Activated CD8-positive, alpha-beta T cell treated with anti-CD3 and anti-CD28 coated beads for 36 hours (primary cell): ENCODE results near the gene ECE2. TPM values are rescaled to one million over a fixed set of nuclear protein-coding genes. Genes with fewer than 3 reads are reported as not detected.
"Not testable (repeated sequence)": the region's sequence is repeated elsewhere in the genome, so short reads cannot be mapped to it uniquely, and the experiment has no call there.

ENCODE experiments used
- ATAC-seq: fragments of 200-7000 bp; cut with Tn5 transposase; one replicate; pipeline ENCODE4 v1.10.0; 2021; ENCODE audit warnings: mild to moderate bottlenecking, moderate library complexity
- CTCF ChIA-PET: fragments of 350-600 bp; sonication (Branson Sonifier 250); formaldehyde crosslinking; loops from one replicate; lab custom pipeline; 2021; ENCODE audit warnings: antibody characterized with exemption; lab: Charles Lee
- POLR2A ChIA-PET: fragments of 350-600 bp; sonication (Branson Sonifier 250); formaldehyde crosslinking; loops from one replicate; lab custom pipeline; 2021; ENCODE audit warnings: antibody characterized with exemption; lab: Charles Lee
- DNase-seq: peaks from one replicate; pipeline ENCODE4 v3.0.0-alpha.2; 2020
- H3K27ac Mint-ChIP-seq: one replicate; pipeline ENCODE4 v1.8.0; 2021; ENCODE audit warnings: mild to moderate bottlenecking, mixed read lengths
- H3K27me3 Mint-ChIP-seq: one replicate; pipeline ENCODE4 v1.8.0; 2021; ENCODE audit warnings: mixed read lengths
- H3K36me3 Mint-ChIP-seq: one replicate; pipeline ENCODE4 v1.8.0; 2021; ENCODE audit warnings: low read depth, mixed read lengths
- H3K4me1 Mint-ChIP-seq: one replicate; pipeline ENCODE4 v1.8.0; 2021; ENCODE audit warnings: low read depth, mixed read lengths
- H3K4me3 Mint-ChIP-seq: one replicate; pipeline ENCODE4 v1.8.0; 2021; ENCODE audit warnings: mild to moderate bottlenecking, moderate library complexity, mixed read lengths
- H3K9me3 Mint-ChIP-seq: one replicate; pipeline ENCODE4 v1.8.0; 2021; ENCODE audit warnings: mixed read lengths
- CTCF ChIP-seq: fragments of 200-600 bp; IDR thresholded peaks from one replicate; pipeline ENCODE4 v1.8.0; 2022; ENCODE audit warnings: antibody characterized with exemption, mild to moderate bottlenecking
- intact Hi-C: fragments of 100-400 bp; cut with micrococcal nuclease; formaldehyde crosslinking; loops from one replicate; pipeline ENCODE4 v1.10.0; 2022
- total RNA-seq, 2 experiments: library from RNA; stranded (reverse); gene quantifications; one replicate each; pipeline ENCODE4 v1.2.3, GENCODE V29; 2021

The ECE2 gene
- total RNA-seq, 2 experiments from 2014 or later = not detected

GRCh38 chr3:184260724-184261269, 15.0 kb upstream of the ECE2 start:
- intact Hi-C loops = no loop called here
- POLR2A ChIA-PET = interaction anchor here (0.8 to 1.4 kb wide), 5 partner anchors 10 to 75 kb away, joined by 3 to 4 read pairs (median 3); partner anchors contain the start of genes ABCF3 and EEF1AKMT4
- no peaks in the 10 kb centered on the region for H3K9me3 Mint-ChIP-seq

GRCh38 chr3:184261270-184261853, 14.5 kb upstream of the ECE2 start, which contains the start of gene CAMK2N2:
TSS of gene CAMK2N2 (minus strand) at chr3:184261553. CDS start at chr3:184261285, 268 bp downstream.
- TF ChIP-seq CTCF = no peak
- H3K36me3 Mint-ChIP-seq = peaks cover 9% of the 10 kb centered on the region
- peak; percentile 66 for ATAC-seq
- no peaks in the 10 kb centered on the region for H3K9me3 Mint-ChIP-seq
- no peak within 1 kb of the TSS for H3K27ac Mint-ChIP-seq
- DNase-seq = peak; percentile 66
- peaks cover 39% of the 10 kb centered on the region for H3K27me3 Mint-ChIP-seq
- ChIA-PET CTCF (interaction anchor here (1.6 to 4.3 kb wide), 3 partner anchors 11 to 34 kb away, joined by 6 to 19 read pairs (median 17); partner anchors contain the start of genes EEF1AKMT4 and VWA5B2), POLR2A (interaction anchor here (0.8 to 1.5 kb wide), 4 partner anchors 10 to 31 kb away, joined by 3 to 5 read pairs (median 4); no protein-coding TSS in a partner anchor)
- intact Hi-C loops = no loop called here
- peaks cover 17% of the 10 kb centered on the region for H3K4me1 Mint-ChIP-seq
- H3K4me3 Mint-ChIP-seq = peak within 1 kb of the TSS; percentile 78

More at GRCh38 chr3:184260724-184261269, 15.0 kb upstream of the ECE2 start:
- Mint-ChIP-seq H3K4me3 (peak overlapping the region; percentile 57), H3K4me1 (peaks cover 18% of the 10 kb centered on the region), H3K36me3 (peaks cover 9% of the 10 kb centered on the region), H3K27me3 (peaks cover 36% of the 10 kb centered on the region), H3K27ac (no peak overlapping the region)
- peak; percentile 13 for DNase-seq
- TF ChIP-seq CTCF = no peak
- CTCF ChIA-PET = interaction anchor here (1.9 to 4.3 kb wide), 3 partner anchors 11 to 33 kb away, joined by 5 to 19 read pairs (median 17); partner anchors contain the start of genes EEF1AKMT4 and VWA5B2
- no peak for ATAC-seq

GRCh38 chr3:184261854-184262763, 13.7 kb upstream of the ECE2 start:
- DNase-seq (peak; percentile 56), ATAC-seq (peak; percentile 15)
- POLR2A ChIA-PET = interaction anchor here (0.6 to 1.5 kb wide), 4 partner anchors 21 to 32 kb away, joined by 3 to 5 read pairs (median 4); no protein-coding TSS in a partner anchor
- no peak for TF ChIP-seq CTCF
- CTCF ChIA-PET = interaction anchor here (1.6 to 4.3 kb wide), 2 partner anchors 28 to 34 kb away, joined by 6 to 19 read pairs; partner anchors contain the start of gene VWA5B2
- intact Hi-C loops = no loop called here
- H3K4me3 Mint-ChIP-seq = peak overlapping the region; percentile 78
- H3K27me3 Mint-ChIP-seq = peaks cover 41% of the 10 kb centered on the region
- no peak overlapping the region for H3K27ac Mint-ChIP-seq
- H3K9me3 Mint-ChIP-seq = peaks cover 1% of the 10 kb centered on the region
- peaks cover 17% of the 10 kb centered on the region for H3K4me1 Mint-ChIP-seq
- H3K36me3 Mint-ChIP-seq = peaks cover 9% of the 10 kb centered on the region

GRCh38 chr3:184262764-184263179, 13.1 kb upstream of the ECE2 start:
- POLR2A ChIA-PET = interaction anchor here (0.6 to 1.5 kb wide), 3 partner anchors 22 to 32 kb away, joined by 3 to 5 read pairs (median 5); no protein-coding TSS in a partner anchor
- CTCF ChIA-PET = interaction anchor here (1.6 to 4.3 kb wide), 2 partner anchors 27 to 35 kb away, joined by 6 to 19 read pairs; partner anchors contain the start of gene VWA5B2
- H3K27me3 Mint-ChIP-seq = peaks cover 46% of the 10 kb centered on the region
- DNase-seq (no peak), ATAC-seq (no peak)
- H3K4me3 Mint-ChIP-seq = peak overlapping the region; percentile 78
- peaks cover 17% of the 10 kb centered on the region for H3K4me1 Mint-ChIP-seq
- intact Hi-C loops = no loop called here
- no peak overlapping the region for H3K27ac Mint-ChIP-seq
- H3K9me3 Mint-ChIP-seq = peaks cover 4% of the 10 kb centered on the region
- TF ChIP-seq CTCF = no peak
- peaks cover 7% of the 10 kb centered on the region for H3K36me3 Mint-ChIP-seq

GRCh38 chr3:184267249-184267648, 8.6 kb upstream of the ECE2 start:
- ATAC-seq, H3K27ac Mint-ChIP-seq, DNase-seq, intact Hi-C loops, H3K36me3 Mint-ChIP-seq, H3K4me1 Mint-ChIP-seq, H3K4me3 Mint-ChIP-seq, H3K9me3 Mint-ChIP-seq: not testable (repeated sequence)
- ChIA-PET POLR2A (interaction anchor here (0.6 kb wide), 1 partner anchor 704 kb away, joined by 3 read pairs; no protein-coding TSS in a partner anchor), CTCF (interaction anchor here (1.3 kb wide), 1 partner anchor 41 kb away, joined by 3 read pairs; no protein-coding TSS in a partner anchor)
- peaks cover 33% of the 10 kb centered on the region for H3K27me3 Mint-ChIP-seq
